Suprapubic skin (tissue), 4 donors: ENCODE results near the gene CCDC188. TPM values are rescaled to one million over a fixed set of nuclear protein-coding genes. Genes with fewer than 3 reads are reported as not detected.

ENCODE experiments used
- DNase-seq, 2 donors: peaks; one replicate each; pipeline ENCODE4 v3.0.0-alpha.2; 2019; ENCODE audit warnings: low spot score in 2 of 2
- H3K27ac ChIP-seq: fragments of 200-600 bp; sonication (generic); one replicate; pipeline ENCODE4 v1.5.1; 2019
- H3K27me3 ChIP-seq: fragments of 200-600 bp; sonication (generic); one replicate; pipeline ENCODE4 v1.5.1; 2019
- H3K36me3 ChIP-seq: fragments of 200-600 bp; sonication (generic); one replicate; pipeline ENCODE4 v1.5.1; 2019
- H3K4me1 ChIP-seq: fragments of 200-600 bp; sonication (generic); one replicate; pipeline ENCODE4 v1.5.1; 2019
- H3K4me3 ChIP-seq: fragments of 200-600 bp; sonication (generic); one replicate; pipeline ENCODE4 v1.5.1; 2019; ENCODE audit warnings: mild to moderate bottlenecking
- H3K9me3 ChIP-seq: fragments of 200-600 bp; sonication (generic); one replicate; pipeline ENCODE4 v1.5.1; 2019
- CTCF ChIP-seq, 2 donors: fragments of 200-600 bp in 1 of 2; fragments of 450-650 bp in 1 of 2; sonication (generic) in 1 of 2; IDR thresholded peaks; one replicate each; pipeline ENCODE4 v1.5.1; 2016 to 2019; ENCODE audit warnings: antibody characterized with exemption in 2 of 2, mild to moderate bottlenecking in 1 of 2, moderate library complexity in 1 of 2
- EP300 ChIP-seq: sonication (generic); formaldehyde crosslinking; IDR thresholded peaks from one replicate; pipeline ENCODE4 v1.6.1; 2017; ENCODE audit warnings: antibody characterized with exemption
- POLR2A ChIP-seq, 2 donors: fragments of 450-650 bp; IDR thresholded peaks; one replicate each; pipeline ENCODE4 v1.6.1; 2017; ENCODE audit warnings: antibody characterized with exemption in 2 of 2, mild to moderate bottlenecking in 2 of 2, moderate library complexity in 2 of 2
- POLR2AphosphoS5 ChIP-seq, 3 donors: sonication (generic); formaldehyde crosslinking; IDR thresholded peaks; one replicate each; pipeline ENCODE4 v1.6.1; 2017; ENCODE audit warnings: antibody characterized with exemption in 3 of 3
- WGBS: methylation state at CpG from one replicate; pipeline ENCODE4 v1.1.5; 2018; 5-methylcytosine and 5-hydroxymethylcytosine counted together
- total RNA-seq, 4 donors: library from RNA; depleted of rRNA; stranded (reverse); fragments of >200 nt; gene quantifications; one replicate each; pipeline ENCODE4 v1.1.0, GENCODE V29; 2016

The CCDC188 gene
- total RNA-seq, 4 donors from 2014 or later, result 0.34 TPM; not detected in 3

DNA sequence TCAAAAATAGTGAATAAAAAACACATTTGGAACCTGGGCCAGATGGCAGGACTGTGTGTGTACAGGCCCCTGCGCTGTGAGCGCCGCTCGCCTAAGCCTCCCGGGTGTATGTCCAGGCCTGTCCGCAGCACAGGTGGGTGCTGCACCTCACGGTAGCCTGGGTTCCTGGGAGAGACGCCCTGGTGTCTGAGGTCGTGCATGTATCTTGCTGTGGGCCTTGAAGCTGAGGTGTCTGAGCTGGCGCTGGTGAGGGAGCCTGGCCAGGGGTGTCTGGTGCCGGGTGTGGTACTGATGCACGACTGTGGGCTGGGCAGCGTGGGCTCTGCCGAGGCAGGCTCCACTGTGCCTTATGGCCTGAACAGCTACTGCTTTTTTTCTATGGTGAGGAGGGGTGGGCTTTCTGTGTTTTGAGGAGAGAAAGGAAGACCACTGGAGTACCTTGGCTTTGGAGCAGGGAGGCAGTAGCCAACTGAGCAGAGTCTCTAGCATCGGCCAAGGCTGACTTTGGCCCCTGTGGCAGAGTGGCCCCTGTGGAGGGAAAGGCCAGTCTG is 23.5 kb downstream of the CCDC188 start:
- no peak for DNase-seq
- WGBS, result 65% methylated on average over 11 of the region's 15 CpGs
- Histone ChIP-seq H3K9me3 (no peaks in the 10 kb centered on the region), H3K4me1 (peaks cover 19% of the 10 kb centered on the region), H3K4me3 (no peak overlapping the region), H3K27me3 (no peaks in the 10 kb centered on the region), H3K36me3 (peaks cover 45% of the 10 kb centered on the region), H3K27ac (no peak overlapping the region)
- TF ChIP-seq CTCF (IDR thresholded peaks at IDR 0.05) (no peak), EP300 (no peak), POLR2A (IDR thresholded peaks at IDR 0.05) (no peak), POLR2AphosphoS5 (IDR thresholded peaks at IDR 0.05) (no peak)

- DNase-seq, result no peak
- H3K27me3 ChIP-seq, result no peaks in the 10 kb centered on the region
- H3K4me1 ChIP-seq, result peaks cover 16% of the 10 kb centered on the region
- H3K4me3 ChIP-seq, result no peak overlapping the region
- 83% methylated on average over 19 of the region's 19 CpGs for WGBS
- H3K9me3 ChIP-seq, result no peaks in the 10 kb centered on the region
- TF ChIP-seq POLR2A (IDR thresholded peaks at IDR 0.05) (no peak), EP300 (no peak), CTCF (IDR thresholded peaks at IDR 0.05) (no peak), POLR2AphosphoS5 (IDR thresholded peaks at IDR 0.05) (no peak)
- peaks cover 54% of the 10 kb centered on the region for H3K36me3 ChIP-seq
- no peak overlapping the region for H3K27ac ChIP-seq
These were observed 24.4 kb downstream of the CCDC188 start for GRCh38 chr22:20126284-20127029.

- DNase-seq, result no peak
- H3K4me1 ChIP-seq, result peaks cover 8% of the 10 kb centered on the region
- TF ChIP-seq POLR2A (IDR thresholded peaks at IDR 0.05) (no peak), EP300 (no peak), POLR2AphosphoS5 (IDR thresholded peaks at IDR 0.05) (no peak), CTCF (IDR thresholded peaks at IDR 0.05) (no peak)
- no peaks in the 10 kb centered on the region for H3K9me3 ChIP-seq
- H3K27me3 ChIP-seq, result no peaks in the 10 kb centered on the region
- no peak overlapping the region for H3K4me3 ChIP-seq
- WGBS, result 82% methylated on average over 15 of the region's 32 CpGs
- peaks cover 64% of the 10 kb centered on the region for H3K36me3 ChIP-seq
- H3K27ac ChIP-seq, result no peak overlapping the region
These were observed 25.4 kb downstream of the CCDC188 start for GRCh38 chr22:20125201-20126174.

- Histone ChIP-seq H3K27me3 (no peaks in the 10 kb centered on the region), H3K4me3 (no peak overlapping the region), H3K27ac (no peak overlapping the region), H3K36me3 (peaks cover 77% of the 10 kb centered on the region), H3K4me1 (peaks cover 6% of the 10 kb centered on the region), H3K9me3 (no peaks in the 10 kb centered on the region)
- 96% methylated on average over 8 of the region's 11 CpGs for WGBS
- DNase-seq, result no peak
- TF ChIP-seq POLR2A (IDR thresholded peaks at IDR 0.05) (no peak), POLR2AphosphoS5 (IDR thresholded peaks at IDR 0.05) (no peak), EP300 (no peak), CTCF (IDR thresholded peaks at IDR 0.05) (no peak)
These were observed 26.6 kb downstream of the CCDC188 start for GRCh38 chr22:20124083-20124787.
